Activated naive CD4-positive, alpha-beta T cell treated with anti-CD3 and anti-CD28 coated beads, Interleukin-2, amount 50 U/mL, for 72 hours (primary cell): Measurements from ENCODE around the gene CD80. TPM values are rescaled to one million over a fixed set of nuclear protein-coding genes. Genes with fewer than 3 reads are reported as not detected.
"Not testable (repeated sequence)": the region's sequence is repeated elsewhere in the genome, so short reads cannot be mapped to it uniquely, and the experiment has no call there.

ENCODE experiments used
- ATAC-seq, 2 donors: fragments of 150-1000 bp; cut with Tn5 transposase; 2 replicates each; pipeline ENCODE4 v1.10.0; 2021; ENCODE audit warnings: mild to moderate bottlenecking in 2 of 2, moderate library complexity in 2 of 2
- DNase-seq, 2 donors: peaks; one replicate each; pipeline ENCODE4 v3.0.0; 2021 to 2022; ENCODE audit warnings: low spot score in 2 of 2
- H3K27ac Mint-ChIP-seq, 2 donors: one replicate each; pipeline ENCODE4 v1.8.0; 2022; ENCODE audit warnings: mild to moderate bottlenecking in 2 of 2, mixed read lengths in 2 of 2
- H3K36me3 Mint-ChIP-seq, 2 donors: one replicate each; pipeline ENCODE4 v1.8.0; 2022; ENCODE audit warnings: mixed read lengths in 2 of 2
- H3K9me3 Mint-ChIP-seq, 2 donors: one replicate each; pipeline ENCODE4 v1.8.0; 2022; ENCODE audit warnings: mixed read lengths in 2 of 2
- total RNA-seq, 2 donors: library from RNA; stranded (reverse); gene quantifications; one replicate each; pipeline ENCODE4 v1.2.3, GENCODE V29; 2022

CD80 gene, protein sequence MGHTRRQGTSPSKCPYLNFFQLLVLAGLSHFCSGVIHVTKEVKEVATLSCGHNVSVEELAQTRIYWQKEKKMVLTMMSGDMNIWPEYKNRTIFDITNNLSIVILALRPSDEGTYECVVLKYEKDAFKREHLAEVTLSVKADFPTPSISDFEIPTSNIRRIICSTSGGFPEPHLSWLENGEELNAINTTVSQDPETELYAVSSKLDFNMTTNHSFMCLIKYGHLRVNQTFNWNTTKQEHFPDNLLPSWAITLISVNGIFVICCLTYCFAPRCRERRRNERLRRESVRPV
- total RNA-seq, result 1 to 10 TPM in 1 of 2 donors, under 1 TPM in 1; 0.80 to 1.2 TPM

DNA sequence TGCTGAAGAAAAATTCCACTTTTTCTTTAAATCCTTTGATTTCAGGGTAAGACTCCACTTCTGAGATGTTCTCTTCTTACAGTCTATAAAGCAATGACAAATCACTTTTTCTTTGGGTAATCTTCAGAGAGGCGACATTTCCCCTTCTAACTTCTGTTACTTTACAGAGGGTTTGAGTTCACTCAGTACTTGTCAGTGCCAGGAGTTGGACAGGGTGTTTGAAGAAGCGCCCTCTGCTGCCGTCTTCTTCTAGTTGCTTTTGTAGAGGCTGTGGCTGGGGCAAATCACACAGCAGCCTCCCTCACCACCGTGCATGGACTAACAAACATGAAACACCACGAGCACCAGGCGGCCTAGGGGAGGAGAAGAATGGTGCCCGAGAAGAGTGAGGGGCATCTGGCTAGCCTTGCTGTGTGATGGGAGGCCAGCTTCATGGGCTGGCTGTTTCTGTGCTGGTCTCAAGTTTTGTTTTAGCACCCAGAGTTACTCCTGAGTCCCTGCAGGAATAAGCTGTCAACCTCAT is at the start of gene CD80:
TSS of gene CD80 (minus strand) at position 174 of the 523 bp plus-strand sequence. CDS start 1,886 bp downstream, outside the sequence.
- ATAC-seq, result peak; percentile 85 to 90
- peak in 1 of 2 donors; percentile 53 for DNase-seq
- Mint-ChIP-seq H3K27ac (peak within 1 kb of the TSS in 1 of 2 donors; percentile 53), H3K36me3 (no peaks in the 10 kb centered on the region), H3K9me3 (no peaks in the 10 kb centered on the region)

DNA sequence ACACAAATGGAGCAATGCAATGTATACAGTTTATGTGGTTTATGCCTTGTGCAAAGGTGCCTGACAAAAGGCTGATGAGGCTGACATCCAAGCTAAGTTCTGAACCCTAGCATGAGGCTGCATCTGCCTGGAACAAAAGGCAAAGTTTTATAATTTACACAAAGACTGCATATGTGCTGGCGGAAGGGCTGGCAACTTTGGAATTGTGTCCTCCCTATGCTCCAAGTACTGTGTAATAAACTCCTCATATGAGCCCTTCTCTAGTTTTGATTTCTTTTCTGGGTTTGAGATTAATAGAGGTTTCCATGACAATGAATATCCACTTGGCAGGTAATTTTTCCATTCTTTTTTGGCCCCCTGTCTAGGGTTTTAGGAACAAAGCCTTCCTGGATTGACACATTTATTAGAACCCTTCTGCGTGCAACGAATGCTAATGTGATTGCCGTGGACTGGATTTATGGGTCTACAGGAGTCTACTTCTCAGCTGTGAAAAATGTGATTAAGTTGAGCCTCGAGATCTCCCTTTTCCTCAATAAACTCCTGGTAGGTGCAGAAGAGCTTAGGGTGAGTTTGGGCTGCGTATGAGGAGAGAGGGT is 49.1 kb upstream of the CD80 start:
- ATAC-seq, result no peak
- H3K9me3 Mint-ChIP-seq, result no peaks in the 10 kb centered on the region
- no peak overlapping the region for H3K27ac Mint-ChIP-seq
- H3K36me3 Mint-ChIP-seq, result no peaks in the 10 kb centered on the region
- no peak for DNase-seq

DNA sequence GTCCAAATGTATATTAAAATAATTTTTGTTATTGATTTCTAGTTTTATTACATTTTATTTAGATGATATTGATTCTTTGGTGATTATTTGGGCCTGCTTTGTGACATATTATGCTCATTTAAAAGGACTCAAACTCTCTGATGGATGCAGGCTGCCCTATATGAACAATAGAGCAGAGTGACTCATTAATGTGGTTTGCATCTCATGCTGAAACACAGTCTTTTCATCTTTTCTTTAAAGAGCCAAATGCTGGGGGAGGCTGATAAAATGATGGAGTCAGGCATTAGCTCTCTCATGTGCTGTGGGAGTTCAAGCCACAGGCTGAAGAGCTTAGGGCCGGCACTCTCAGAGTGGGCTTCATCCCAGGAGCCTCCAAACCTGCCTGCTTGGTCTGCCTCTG is 45.5 kb upstream of the CD80 start:
- DNase-seq, result no peak
- no peaks in the 10 kb centered on the region for H3K9me3 Mint-ChIP-seq
- peak; percentile 68 to 87 for ATAC-seq
- H3K27ac Mint-ChIP-seq, result no peak overlapping the region
- H3K36me3 Mint-ChIP-seq, result no peaks in the 10 kb centered on the region

DNA sequence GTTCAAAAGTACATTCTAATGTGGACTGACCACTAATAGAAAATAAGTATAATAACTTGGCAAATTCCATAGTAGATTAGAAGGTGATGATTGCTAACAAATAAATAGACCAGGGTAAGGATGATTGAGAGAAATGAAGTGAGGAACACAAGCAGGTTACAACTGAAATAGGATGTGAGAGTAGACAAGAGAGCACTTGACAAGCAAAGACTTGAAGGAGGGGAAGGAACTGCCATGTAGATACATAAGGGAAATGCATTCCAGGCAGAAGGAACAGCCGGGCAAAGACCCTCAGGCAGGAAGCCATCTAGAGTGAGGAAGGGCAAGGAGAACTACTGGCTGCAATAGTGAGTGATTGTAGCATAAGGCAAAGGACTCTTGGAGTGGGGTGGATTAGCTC is 43.3 kb upstream of the CD80 start:
- no peaks in the 10 kb centered on the region for H3K9me3 Mint-ChIP-seq

DNA sequence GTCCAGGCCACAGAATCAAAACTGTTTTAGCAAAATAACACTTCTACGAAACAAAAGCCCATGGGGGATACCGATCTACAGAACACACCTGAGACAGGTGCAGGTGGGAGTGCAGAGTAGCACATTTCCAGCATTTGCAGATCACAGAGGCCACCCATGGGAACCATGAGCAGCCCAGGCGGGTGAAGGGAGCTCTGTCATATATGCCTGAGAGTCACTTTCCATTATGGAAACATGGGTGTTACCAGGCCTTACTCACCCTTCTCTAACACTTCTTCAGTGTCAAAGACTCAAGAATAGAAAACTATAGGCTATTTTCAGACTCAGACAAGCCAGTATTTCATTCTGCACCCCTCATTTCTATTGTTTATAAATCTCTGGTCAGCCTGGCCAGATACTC is 41.7 kb upstream of the CD80 start:
- Mint-ChIP-seq H3K36me3 (no peaks in the 10 kb centered on the region), H3K27ac (no peak overlapping the region), H3K9me3 (no peaks in the 10 kb centered on the region)
- ATAC-seq, result peak; percentile 60 to 62
- no peak for DNase-seq

More for the DNA sequence above, 43.3 kb upstream of the CD80 start:
- Mint-ChIP-seq H3K36me3 (no peaks in the 10 kb centered on the region), H3K27ac (no peak overlapping the region)
- ATAC-seq, result no peak
- no peak for DNase-seq

DNA sequence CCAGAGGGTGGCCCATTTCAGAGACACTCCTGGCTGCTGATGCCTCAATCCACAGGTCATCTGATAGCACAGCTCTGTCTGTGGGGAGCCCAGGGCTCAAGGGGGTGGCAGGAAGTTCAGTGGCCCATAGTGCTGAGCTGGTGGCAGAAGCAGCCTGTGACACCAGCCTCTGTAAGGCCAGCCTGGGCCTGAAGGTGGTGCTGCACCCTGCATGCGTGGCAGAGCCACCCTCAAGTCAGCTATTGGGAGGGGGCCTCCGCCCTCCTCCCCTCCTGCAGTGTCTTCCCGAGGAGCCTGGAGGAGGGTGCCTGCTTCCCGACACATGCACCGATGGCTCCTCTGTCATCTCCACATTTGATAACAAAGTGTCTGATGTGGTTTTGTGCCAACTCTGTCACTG is 41.3 kb upstream of the CD80 start:
- DNase-seq (peak in 1 of 2 donors; percentile 22), ATAC-seq (peak; percentile 66 to 79)
- H3K27ac Mint-ChIP-seq, result peak overlapping the region in 1 of 2 donors; percentile 55
- H3K9me3 Mint-ChIP-seq, result no peaks in the 10 kb centered on the region
- no peaks in the 10 kb centered on the region for H3K36me3 Mint-ChIP-seq

DNA sequence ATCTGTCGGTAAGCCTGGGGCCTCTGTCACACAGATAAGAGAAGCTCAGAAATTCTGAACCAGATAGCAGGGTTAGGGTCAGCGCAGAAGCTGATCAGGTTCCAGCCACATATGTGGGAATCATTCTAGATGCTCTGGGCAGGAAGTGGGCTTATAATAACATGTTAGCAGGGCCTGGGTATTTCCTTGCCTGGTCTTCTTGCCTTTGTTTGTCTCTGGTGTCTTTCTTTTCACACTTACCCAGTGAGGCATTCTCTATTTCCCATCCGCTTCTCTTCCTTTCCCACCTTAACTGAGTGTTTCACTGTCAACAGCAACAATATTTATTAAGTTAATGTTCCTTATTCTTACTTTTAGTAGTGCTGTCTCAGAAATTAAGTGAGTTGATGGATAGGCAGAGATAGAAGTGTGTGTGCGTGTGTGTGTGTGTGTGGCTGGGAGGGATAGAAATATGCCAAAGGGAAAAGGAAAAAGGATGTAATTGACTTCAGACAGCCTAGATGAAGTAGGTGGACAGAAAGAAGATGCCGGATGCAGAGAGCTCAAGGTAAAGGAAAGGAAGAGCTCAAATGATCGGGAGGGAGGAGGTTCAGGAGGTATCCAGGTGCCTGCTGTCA is 40.3 kb upstream of the CD80 start:
- Mint-ChIP-seq H3K9me3 (no peaks in the 10 kb centered on the region), H3K36me3 (no peaks in the 10 kb centered on the region), H3K27ac (peak overlapping the region in 1 of 2 donors; percentile 55)
- DNase-seq (no peak), ATAC-seq (no peak)

DNA sequence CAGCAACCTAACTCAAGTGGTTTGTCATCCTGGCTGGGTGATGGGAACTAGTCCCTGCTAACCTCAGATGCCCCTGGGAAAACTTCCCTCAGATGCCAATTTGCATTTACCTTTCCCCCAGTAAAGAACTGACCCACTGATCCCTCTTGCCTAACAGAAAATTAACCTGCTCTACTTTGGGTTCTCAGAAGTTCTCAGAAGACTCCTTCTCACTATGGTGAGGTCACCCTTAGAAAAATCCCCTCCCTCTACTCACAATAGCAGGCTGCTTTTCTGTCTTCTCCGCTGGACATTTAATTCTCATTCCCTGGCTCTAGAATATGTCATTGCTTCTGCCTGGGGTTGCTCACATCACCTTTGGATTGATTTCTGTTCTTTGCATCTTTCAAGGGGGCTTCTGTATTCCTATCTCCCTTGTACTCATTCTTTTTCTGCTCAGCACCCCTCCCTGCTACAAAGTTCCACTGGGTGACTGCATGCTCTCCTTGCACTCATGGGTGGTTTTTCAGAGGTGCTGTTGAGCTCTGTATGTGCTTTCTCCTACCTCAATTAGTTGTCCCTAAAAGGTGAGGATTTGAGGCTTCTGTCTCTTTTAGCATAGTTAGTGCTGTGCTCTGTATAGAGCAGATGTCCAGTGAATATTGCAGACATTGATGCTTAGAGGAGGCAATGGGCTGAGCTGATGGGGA is 39.1 kb upstream of the CD80 start:
- ATAC-seq (peak in 1 of 2 donors; percentile 67), DNase-seq (no peak)
- Mint-ChIP-seq H3K27ac (peak overlapping the region in 1 of 2 donors; percentile 55), H3K36me3 (no peaks in the 10 kb centered on the region), H3K9me3 (no peaks in the 10 kb centered on the region)

DNA sequence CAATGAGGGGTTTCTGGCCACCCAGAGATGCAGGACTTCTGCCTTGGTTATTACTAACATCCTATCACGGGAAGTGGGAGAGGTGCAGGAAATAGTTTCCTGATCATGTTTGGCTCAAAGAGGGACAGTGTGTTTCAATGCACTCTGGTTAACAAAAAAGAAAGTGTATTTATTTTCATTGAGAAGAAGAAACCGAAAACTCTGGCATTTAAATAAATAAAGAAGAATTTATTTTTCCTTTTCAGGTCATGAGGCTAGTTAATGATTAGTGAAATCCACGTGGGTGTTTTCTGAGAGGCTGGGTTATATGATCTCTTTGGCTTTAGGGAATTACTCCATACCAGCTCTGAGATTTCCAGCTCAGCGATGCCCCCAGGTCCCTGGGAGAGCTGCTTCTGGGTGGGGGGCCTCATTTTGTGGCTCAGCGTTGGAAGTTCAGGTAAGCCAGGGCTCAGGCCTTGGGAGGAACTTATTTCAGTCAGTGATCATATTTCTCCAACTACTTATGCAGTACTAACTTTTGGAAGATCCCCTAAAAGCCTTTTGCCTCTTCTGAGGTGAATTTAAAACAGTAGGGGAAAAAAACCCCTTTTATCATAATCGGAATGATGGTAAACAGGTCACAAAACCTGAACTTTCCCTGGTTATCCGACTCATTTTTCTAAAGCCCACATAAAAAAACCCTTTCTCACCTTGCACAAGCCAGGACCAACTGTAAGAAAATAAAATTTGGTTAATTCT is 38.3 kb upstream of the CD80 start, which contains the start of gene PLA1A:
TSS of gene PLA1A (plus strand) at position 338 of the 741 bp plus-strand sequence. CDS start at position 367, 29 bp downstream.
- ATAC-seq, result peak in 1 of 2 donors; percentile 27
- Mint-ChIP-seq H3K36me3 (no peaks in the 10 kb centered on the region), H3K9me3 (no peaks in the 10 kb centered on the region), H3K27ac (peak within 1 kb of the TSS in 1 of 2 donors; percentile 55)
- no peak for DNase-seq

DNA sequence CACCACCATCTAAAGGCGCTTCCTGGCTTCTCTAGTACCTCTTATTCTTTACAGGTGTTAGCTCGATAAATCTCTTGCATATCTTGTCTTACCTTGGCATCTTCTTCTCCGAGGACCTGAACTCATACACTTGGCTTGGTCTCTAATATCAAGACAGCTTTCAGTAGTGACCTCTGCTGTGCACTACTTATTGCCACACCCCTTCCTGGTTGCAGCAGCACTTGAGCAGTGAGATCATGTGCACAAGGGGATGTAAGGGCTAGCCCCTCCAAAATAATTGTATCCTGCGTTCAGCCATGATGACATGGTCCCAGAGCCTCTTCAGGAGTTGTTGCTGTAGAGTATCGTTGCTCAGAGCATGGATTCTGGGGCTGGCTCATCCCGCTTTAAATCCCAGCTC is 37.0 kb upstream of the CD80 start:
- no peak for ATAC-seq

DNA sequence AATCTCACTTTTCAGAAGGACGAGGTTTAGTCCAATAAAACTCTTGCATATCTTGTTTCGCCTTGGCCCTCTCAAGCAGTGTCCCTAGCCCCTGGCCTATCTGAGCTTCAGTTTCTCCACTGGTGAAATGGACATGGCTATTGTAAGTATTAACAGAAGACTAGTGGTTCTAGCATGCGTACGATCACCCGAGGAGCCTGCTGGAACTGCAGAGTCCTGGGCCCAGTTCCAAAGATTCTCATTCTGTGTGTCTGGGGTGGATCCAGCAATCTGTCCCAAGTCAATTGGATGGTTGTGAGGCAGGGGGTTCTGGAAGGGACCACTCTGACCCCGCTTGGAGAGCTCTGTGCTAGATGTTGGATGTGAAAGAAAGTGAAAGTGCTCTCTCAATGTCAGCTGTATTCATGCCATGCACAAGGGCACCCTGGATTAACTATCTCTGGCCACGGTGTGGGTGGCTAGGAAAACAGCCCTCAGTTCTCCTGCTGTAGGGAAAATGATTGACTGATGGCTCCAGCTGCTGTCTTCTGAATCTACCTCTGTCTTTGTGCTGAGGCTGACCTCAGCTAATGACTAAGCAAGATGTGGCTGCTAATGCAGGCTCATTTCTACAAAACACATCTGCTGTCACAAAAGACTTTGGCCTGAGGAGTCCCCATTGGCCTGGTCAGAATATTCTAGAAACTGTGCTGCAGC is 36.4 kb upstream of the CD80 start:
- ATAC-seq (no peak), DNase-seq (no peak)
- no peaks in the 10 kb centered on the region for H3K36me3 Mint-ChIP-seq
- H3K9me3 Mint-ChIP-seq, result no peaks in the 10 kb centered on the region
- no peak overlapping the region for H3K27ac Mint-ChIP-seq

More for the DNA sequence above, 37.0 kb upstream of the CD80 start:
- H3K27ac Mint-ChIP-seq, result no peak overlapping the region
- no peaks in the 10 kb centered on the region for H3K9me3 Mint-ChIP-seq
- H3K36me3 Mint-ChIP-seq, result no peaks in the 10 kb centered on the region
- DNase-seq, result no peak

DNA sequence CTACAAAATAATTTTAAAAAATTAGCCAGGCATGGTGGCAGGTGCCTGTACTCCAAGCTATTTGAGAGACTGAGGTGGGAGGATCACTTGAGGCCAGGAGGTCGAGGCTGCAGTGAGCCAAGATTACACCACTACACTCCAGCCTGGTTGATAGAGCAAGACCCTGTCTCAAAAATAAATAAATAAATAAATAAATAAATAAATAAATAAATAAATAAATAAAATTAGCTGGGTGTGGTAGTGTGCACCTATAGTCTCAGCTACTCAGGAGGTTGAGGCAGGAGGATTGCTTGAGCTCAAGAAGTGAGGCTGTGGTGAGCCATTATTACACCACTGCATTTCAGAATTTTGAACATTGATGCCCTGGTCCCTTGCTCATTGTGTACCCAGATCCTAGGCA is 35.5 kb upstream of the CD80 start:
- ATAC-seq, H3K27ac Mint-ChIP-seq, H3K9me3 Mint-ChIP-seq, DNase-seq, H3K36me3 Mint-ChIP-seq: not testable (repeated sequence)

DNA sequence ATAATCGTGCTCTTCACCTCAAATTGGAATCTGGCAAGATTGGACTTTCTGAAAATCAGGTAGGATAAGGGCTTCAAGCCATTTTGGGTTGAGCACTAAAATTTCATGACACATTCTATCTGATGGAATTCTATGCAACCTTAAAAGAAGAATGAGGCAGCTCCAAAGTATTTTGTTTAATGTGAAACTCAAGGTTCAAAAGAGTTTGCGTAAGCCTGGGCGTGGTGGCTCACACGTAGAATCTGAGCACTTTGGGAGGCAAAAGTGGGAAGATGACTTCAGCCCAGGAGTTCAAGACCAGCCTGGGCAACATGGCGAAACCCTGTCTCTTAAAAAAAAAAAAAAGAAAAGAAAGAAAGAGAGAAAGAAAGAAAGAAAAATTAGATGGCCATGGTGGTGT is 34.7 kb upstream of the CD80 start:
- H3K27ac Mint-ChIP-seq, result no peak overlapping the region
- H3K9me3 Mint-ChIP-seq, result peaks cover 0 to 10% of the 10 kb centered on the region in 2 donors
- DNase-seq, result no peak
- no peak for ATAC-seq
- peaks cover 0 to 15% of the 10 kb centered on the region in 2 donors for H3K36me3 Mint-ChIP-seq

DNA sequence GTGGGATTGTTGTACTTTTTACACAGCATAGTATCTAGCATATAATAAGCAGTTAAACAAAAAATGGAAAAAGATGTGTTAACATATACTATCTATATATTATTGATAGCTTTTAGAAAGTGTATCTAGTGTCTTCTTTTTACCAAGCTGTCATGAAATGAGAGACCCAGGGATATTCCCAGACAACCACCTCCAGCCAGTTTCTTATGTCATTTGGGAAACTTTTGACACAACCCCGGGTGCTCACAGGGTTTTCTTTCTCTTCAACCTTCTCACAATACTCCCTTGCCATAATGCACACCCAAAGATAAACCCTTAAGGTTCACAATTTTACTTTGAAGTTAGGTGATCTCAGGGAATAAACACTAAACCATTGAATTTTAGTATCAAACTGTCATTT is 33.4 kb upstream of the CD80 start:
- H3K27ac Mint-ChIP-seq, result no peak overlapping the region
- H3K36me3 Mint-ChIP-seq, result peaks cover 0 to 19% of the 10 kb centered on the region in 2 donors
- peaks cover 0 to 13% of the 10 kb centered on the region in 2 donors for H3K9me3 Mint-ChIP-seq
- ATAC-seq (no peak), DNase-seq (no peak)

DNA sequence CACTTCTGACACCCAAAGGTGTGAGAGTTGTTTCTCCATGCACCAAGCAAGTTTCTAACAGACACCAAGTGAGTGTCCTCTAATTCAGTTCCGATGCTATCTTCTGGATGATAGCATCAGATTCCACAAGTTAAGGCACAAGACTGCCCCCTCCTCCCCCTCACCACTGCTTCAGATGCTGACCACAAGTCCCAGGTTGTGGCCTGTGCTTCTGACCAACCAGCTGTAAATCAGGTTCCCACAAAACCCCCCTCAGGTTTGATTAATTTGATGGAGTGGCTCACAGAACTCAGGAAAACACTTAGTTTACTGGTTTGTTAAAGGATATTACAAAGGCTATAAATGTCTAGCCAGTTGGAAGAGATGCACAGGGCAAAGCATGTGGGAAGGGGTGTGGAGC is 31.3 kb upstream of the CD80 start:
- peaks cover 0 to 14% of the 10 kb centered on the region in 2 donors for H3K9me3 Mint-ChIP-seq
- no peak overlapping the region for H3K27ac Mint-ChIP-seq
- H3K36me3 Mint-ChIP-seq, result peaks cover 0 to 21% of the 10 kb centered on the region in 2 donors
- ATAC-seq, result no peak
- no peak for DNase-seq
